Liver (tissue), 9 donors: Measurements from ENCODE around the gene SMARCC1. TPM values are rescaled to one million over a fixed set of nuclear protein-coding genes. Genes with fewer than 3 reads are reported as not detected.

ENCODE experiments used
- DNase-seq: peaks from one replicate; pipeline ENCODE4 v3.0.0-alpha.2; 2017; ENCODE audit warnings: low spot score
- H3K27ac ChIP-seq, 2 donors: one replicate each; pipeline ENCODE4 v1.7.0; 2013; ENCODE audit warnings: inconsistent platforms in 2 of 2, low read length in 2 of 2, control low read depth in 1 of 2, low read depth in 1 of 2, mild to moderate bottlenecking in 1 of 2
- H3K27me3 ChIP-seq, 4 donors: one replicate each; pipeline versions ENCODE4 v1.6.1 to v1.7.0; 2013; ENCODE audit warnings: low read length in 3 of 4, inconsistent platforms in 1 of 4, mild to moderate bottlenecking in 1 of 4, moderate library complexity in 1 of 4; ENCODE audit not compliant: control insufficient read depth in 4 of 4, insufficient read depth in 4 of 4
- H3K36me3 ChIP-seq, 4 donors: one replicate each; pipeline versions ENCODE4 v1.6.1 to v1.7.0; 2013; ENCODE audit warnings: low read length in 3 of 4, mild to moderate bottlenecking in 3 of 4, low read depth in 1 of 4, moderate library complexity in 1 of 4; ENCODE audit not compliant: control insufficient read depth in 4 of 4, insufficient read depth in 3 of 4
- H3K4me1 ChIP-seq, 4 donors: one replicate each; pipeline versions ENCODE4 v1.6.1 to v1.7.0; 2013; ENCODE audit warnings: low read length in 3 of 4, mild to moderate bottlenecking in 3 of 4, moderate library complexity in 1 of 4; ENCODE audit not compliant: control insufficient read depth in 4 of 4, insufficient read depth in 4 of 4
- H3K4me3 ChIP-seq, 3 donors: one replicate each; pipeline versions ENCODE4 v1.6.1 to v1.7.0; 2013; ENCODE audit warnings: low read length in 3 of 3, control low read depth in 1 of 3, low read depth in 1 of 3, mild to moderate bottlenecking in 1 of 3
- H3K9ac ChIP-seq, 2 donors: one replicate each; pipeline ENCODE4 v1.7.0; 2013; ENCODE audit warnings: low read length in 2 of 2, mild to moderate bottlenecking in 2 of 2, moderate library complexity in 2 of 2, control low read depth in 1 of 2, low read depth in 1 of 2
- H3K9me3 ChIP-seq, 4 donors: one replicate each; pipeline versions ENCODE4 v1.6.1 to v1.7.0; 2013; ENCODE audit warnings: low read length in 3 of 4; ENCODE audit not compliant: control insufficient read depth in 4 of 4
- CTCF ChIP-seq: fragments of 150-350 bp; IDR thresholded peaks from 2 replicates; pipeline ENCODE4 v1.5.1; 2017; ENCODE audit warnings: improper control_type of control experiment, low read depth, low read length; ENCODE audit not compliant: missing input control
- EGR1 ChIP-seq, 2 donors: IDR thresholded peaks; 2 replicates each; pipeline ENCODE4 v1.6.1; 2016 to 2018; ENCODE audit warnings: antibody characterized with exemption in 2 of 2, low read depth in 2 of 2
- FOXA1 ChIP-seq: IDR thresholded peaks from 2 replicates; pipeline ENCODE4 v1.6.1; 2016; ENCODE audit warnings: antibody characterized with exemption
- FOXA2 ChIP-seq: IDR thresholded peaks from 2 replicates; pipeline ENCODE4 v1.6.1; 2016; ENCODE audit warnings: antibody characterized with exemption
- GABPA ChIP-seq, 2 donors: IDR thresholded peaks in 1 of 2; conservative IDR thresholded peaks in 1 of 2; 2 replicates each; pipeline ENCODE4 v1.6.1; 2016; ENCODE audit warnings: antibody characterized with exemption in 2 of 2, mild to moderate bottlenecking in 1 of 2, moderate library complexity in 1 of 2
- HNF4A ChIP-seq, 2 donors: conservative IDR thresholded peaks; 2 replicates each; pipeline ENCODE4 v1.6.1; 2016; ENCODE audit warnings: antibody characterized with exemption in 2 of 2, mild to moderate bottlenecking in 2 of 2
- HNF4G ChIP-seq: IDR thresholded peaks from 2 replicates; pipeline ENCODE4 v1.6.1; 2016; ENCODE audit warnings: antibody characterized with exemption
- JUND ChIP-seq, 2 donors: IDR thresholded peaks; 2 replicates each; pipeline ENCODE4 v1.6.1; 2016; ENCODE audit warnings: antibody characterized with exemption in 2 of 2
- MAX ChIP-seq: IDR thresholded peaks from 2 replicates; pipeline ENCODE4 v1.6.1; 2016; ENCODE audit warnings: antibody characterized with exemption
- NR2F2 ChIP-seq: IDR thresholded peaks from 2 replicates; pipeline ENCODE4 v1.6.1; 2016; ENCODE audit warnings: antibody characterized with exemption
- RAD21 ChIP-seq, 2 donors: IDR thresholded peaks; 2 replicates each; pipeline ENCODE4 v1.6.1; 2016; ENCODE audit warnings: antibody characterized with exemption in 2 of 2, mild to moderate bottlenecking in 2 of 2
- REST ChIP-seq: IDR thresholded peaks from 2 replicates; pipeline ENCODE4 v1.6.1; 2016; ENCODE audit warnings: antibody characterized with exemption, mild to moderate bottlenecking
- RXRA ChIP-seq, 2 donors: IDR thresholded peaks; 2 replicates each; pipeline ENCODE4 v1.6.1; 2017 to 2018; ENCODE audit warnings: antibody characterized with exemption in 2 of 2, mild to moderate bottlenecking in 1 of 2
- SP1 ChIP-seq: IDR thresholded peaks from 2 replicates; pipeline ENCODE4 v1.6.1; 2018; ENCODE audit warnings: antibody characterized with exemption, mild to moderate bottlenecking
- TAF1 ChIP-seq: conservative IDR thresholded peaks from 2 replicates; pipeline ENCODE4 v1.6.1; 2016; ENCODE audit warnings: antibody characterized with exemption, mild to moderate bottlenecking
- YY1 ChIP-seq: IDR thresholded peaks from 2 replicates; pipeline ENCODE4 v1.6.1; 2016; ENCODE audit warnings: antibody characterized with exemption, mild to moderate bottlenecking
- WGBS: extraction: QIAGEN DNeasy Blood & Tissue Kit; methylation state at CpG from one replicate; pipeline ENCODE4 v1.1.7; 2013; 5-methylcytosine and 5-hydroxymethylcytosine counted together
- polyA plus RNA-seq, 2 donors: library from polyadenylated mRNA; stranded (reverse) in 1 of 2; unstranded in 1 of 2; fragments of 200-250 nt in 1 of 2; fragments of >200 nt in 1 of 2; fragmentation: Nextera tagmentation in 1 of 2; extraction: Ambion mirVana in 1 of 2; gene quantifications; one replicate each; pipeline versions ENCODE4 v1.2.1 to v1.2.3, GENCODE V29; 2013 to 2015
- total RNA-seq, 2 donors: library from RNA; depleted of rRNA; stranded (reverse); fragments of >200 nt; gene quantifications; one replicate each; pipeline ENCODE4 v1.2.3, GENCODE V29; 2014
- TF ChIP-seq, protein P1 (sequence below): IDR thresholded peaks from 2 replicates; pipeline ENCODE4 v1.6.1; 2016; ENCODE audit warnings: antibody characterized with exemption
- TF ChIP-seq, protein P2 (sequence below): IDR thresholded peaks from 2 replicates; pipeline ENCODE4 v1.6.1; 2016; ENCODE audit warnings: antibody characterized with exemption
- donor health status: healthy.
- donor health status: healthy.
- donor health status: healthy.
- donor health status: healthy.
- donor health status: healthy.

SMARCC1 gene
- total and polyA plus RNA-seq, 4 donors: 6.6 to 19.8 (median 12.6) TPM

DNA sequence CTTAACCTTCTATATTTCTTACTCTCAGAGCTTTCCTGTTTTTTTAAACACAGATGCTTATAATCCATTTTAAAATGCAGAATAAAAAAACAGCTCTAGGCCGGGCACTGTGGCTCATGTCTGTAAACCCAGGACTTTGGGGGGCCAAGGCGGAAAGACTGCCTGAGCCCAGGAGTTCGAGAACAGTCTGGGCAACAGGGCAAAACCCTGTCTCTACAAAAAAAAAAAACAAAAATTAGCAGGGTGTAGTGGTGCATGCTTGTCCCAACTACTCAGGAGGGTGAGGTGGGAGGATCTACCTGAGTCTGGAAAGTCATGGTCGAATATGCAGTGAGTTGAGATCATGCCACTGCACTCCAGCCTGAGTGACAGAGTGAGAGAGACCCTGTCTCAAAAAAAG is 15.5 kb downstream of the SMARCC1 start:
- WGBS: 97% methylated on average over 4 of the region's 4 CpGs
- H3K4me3 ChIP-seq: no peak overlapping the region
- H3K9ac ChIP-seq: no peak overlapping the region
- H3K27me3 ChIP-seq: no peaks in the 10 kb centered on the region
- no peak for DNase-seq
- TF ChIP-seq HNF4A (conservative IDR thresholded peaks at IDR 0.05): no peak
- TF ChIP-seq RAD21 (IDR thresholded peaks at IDR 0.05): no peak
- no peak for TF ChIP-seq REST
- TF ChIP-seq, protein P1, sequence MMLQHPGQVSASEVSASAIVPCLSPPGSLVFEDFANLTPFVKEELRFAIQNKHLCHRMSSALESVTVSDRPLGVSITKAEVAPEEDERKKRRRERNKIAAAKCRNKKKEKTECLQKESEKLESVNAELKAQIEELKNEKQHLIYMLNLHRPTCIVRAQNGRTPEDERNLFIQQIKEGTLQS: no peak
- no peak for TF ChIP-seq FOXA1
- TF ChIP-seq RXRA (IDR thresholded peaks at IDR 0.05): no peak
- no peak for TF ChIP-seq YY1
- no peak for TF ChIP-seq EGR1 (IDR thresholded peaks at IDR 0.05; ENCODE audit: low read depth in 2 of 2)
- no peak for TF ChIP-seq FOXA2
- no peak for TF ChIP-seq SP1
- TF ChIP-seq, protein P2, sequence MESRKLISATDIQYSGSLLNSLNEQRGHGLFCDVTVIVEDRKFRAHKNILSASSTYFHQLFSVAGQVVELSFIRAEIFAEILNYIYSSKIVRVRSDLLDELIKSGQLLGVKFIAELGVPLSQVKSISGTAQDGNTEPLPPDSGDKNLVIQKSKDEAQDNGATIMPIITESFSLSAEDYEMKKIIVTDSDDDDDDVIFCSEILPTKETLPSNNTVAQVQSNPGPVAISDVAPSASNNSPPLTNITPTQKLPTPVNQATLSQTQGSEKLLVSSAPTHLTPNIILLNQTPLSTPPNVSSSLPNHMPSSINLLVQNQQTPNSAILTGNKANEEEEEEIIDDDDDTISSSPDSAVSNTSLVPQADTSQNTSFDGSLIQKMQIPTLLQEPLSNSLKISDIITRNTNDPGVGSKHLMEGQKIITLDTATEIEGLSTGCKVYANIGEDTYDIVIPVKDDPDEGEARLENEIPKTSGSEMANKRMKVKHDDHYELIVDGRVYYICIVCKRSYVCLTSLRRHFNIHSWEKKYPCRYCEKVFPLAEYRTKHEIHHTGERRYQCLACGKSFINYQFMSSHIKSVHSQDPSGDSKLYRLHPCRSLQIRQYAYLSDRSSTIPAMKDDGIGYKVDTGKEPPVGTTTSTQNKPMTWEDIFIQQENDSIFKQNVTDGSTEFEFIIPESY: no peak
- TF ChIP-seq MAX: no peak
- TF ChIP-seq JUND (IDR thresholded peaks at IDR 0.05): no peak
- no peak for TF ChIP-seq HNF4G
- no peak for TF ChIP-seq GABPA (IDR thresholded peaks at IDR 0.05 in 1 of 2, conservative IDR thresholded peaks at IDR 0.05 in 1 of 2)
- no peak for TF ChIP-seq NR2F2
- no peak for TF ChIP-seq TAF1
- no peak for TF ChIP-seq CTCF
- H3K27ac ChIP-seq: no peak overlapping the region
- H3K4me1 ChIP-seq: no peaks in the 10 kb centered on the region
- H3K9me3 ChIP-seq: no peaks in the 10 kb centered on the region
- peaks cover 0 to 9% (median 3%) of the 10 kb centered on the region in 4 donors for H3K36me3 ChIP-seq
